Right atrium auricular region (tissue), 2 donors: ENCODE measurements around the gene THSD7A. TPM values are rescaled to one million over a fixed set of nuclear protein-coding genes. Genes with fewer than 3 reads are reported as not detected.
"Not testable (repeated sequence)": the region's sequence is repeated elsewhere in the genome, so short reads cannot be mapped to it uniquely, and the experiment has no call there.

Experiments used
- DNase-seq: peaks from one replicate; pipeline ENCODE4 v3.0.0-alpha.2; 2019; ENCODE audit warnings: low spot score
- H3K27ac ChIP-seq, 2 donors: fragments of 200-600 bp; sonication (generic); 1 replicate in 1 of 2; 2 replicates in 1 of 2; pipeline ENCODE4 v1.5.1; 2016 to 2019
- H3K27me3 ChIP-seq, 2 donors: fragments of 200-600 bp; sonication (generic); one replicate each; pipeline versions ENCODE4 v1.5.1 to v1.6.0; 2017 to 2019
- H3K36me3 ChIP-seq: fragments of 200-600 bp; sonication (generic); one replicate; pipeline ENCODE4 v1.5.1; 2016
- H3K4me1 ChIP-seq, 2 donors: fragments of 200-600 bp; sonication (generic); one replicate each; pipeline versions ENCODE4 v1.5.1 to v1.6.0; 2017 to 2019
- H3K4me3 ChIP-seq, 2 donors: fragments of 200-600 bp; sonication (generic); 1 replicate in 1 of 2; 2 replicates in 1 of 2; pipeline ENCODE4 v1.5.1; 2017 to 2019; ENCODE audit warnings: mild to moderate bottlenecking in 1 of 2, moderate library complexity in 1 of 2
- H3K9me3 ChIP-seq, 2 donors: fragments of 200-600 bp; sonication (generic); one replicate each; pipeline ENCODE4 v1.5.1; 2019
- total RNA-seq, 2 donors: library from RNA; depleted of rRNA; stranded (reverse); fragments of >200 nt; gene quantifications; one replicate each; pipeline ENCODE4 v1.1.0, GENCODE V29; 2016
- TF ChIP-seq, protein P1 (sequence below), 2 donors: fragments of 200-600 bp; sonication (generic); IDR thresholded peaks; one replicate each; pipeline ENCODE4 v1.5.1; 2019; ENCODE audit warnings: antibody characterized with exemption in 2 of 2

Gene THSD7A
- total RNA-seq, 2 donors from 2014 or later = 0.85 to 2.9 TPM

DNA sequence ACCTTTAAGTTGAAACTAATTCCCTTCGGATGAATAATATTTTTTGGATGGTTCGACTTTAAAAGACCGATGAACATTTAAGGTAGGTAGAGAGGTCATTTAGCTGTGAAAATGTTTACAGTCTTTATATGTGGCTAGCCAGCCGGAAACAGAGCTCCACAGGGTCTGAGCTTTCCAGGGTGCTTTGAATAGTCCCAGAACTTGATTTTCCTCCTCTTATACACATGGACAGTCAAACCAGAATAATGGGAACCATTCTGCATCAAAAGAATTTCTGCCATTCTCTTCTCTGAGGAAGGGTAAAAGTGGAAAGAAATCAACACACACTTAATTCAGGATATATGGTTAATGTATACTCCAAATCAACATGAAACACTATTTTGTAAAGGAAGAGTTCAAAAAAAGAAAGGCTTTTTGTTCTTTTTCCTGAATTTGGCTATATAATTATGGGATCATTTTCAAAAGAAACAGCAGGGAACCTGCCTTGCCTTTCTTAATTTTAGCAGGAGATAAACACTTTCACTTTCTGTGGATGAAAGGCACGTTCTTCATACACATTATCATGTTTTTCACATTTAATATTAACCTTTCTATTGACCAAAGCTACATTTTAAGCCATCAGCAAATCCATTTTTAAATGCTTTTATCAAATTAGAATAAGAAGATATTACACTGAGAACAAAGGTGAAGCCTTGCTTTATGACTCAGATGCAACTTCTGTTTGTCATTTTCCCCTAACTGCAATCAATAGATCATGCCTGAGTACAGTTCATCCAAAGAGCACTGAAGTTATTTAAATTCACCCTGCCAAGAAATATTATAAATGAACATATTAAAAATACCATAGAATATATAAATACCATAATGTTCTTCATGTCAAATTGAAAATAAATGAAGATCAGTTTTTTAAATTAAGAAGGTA is 307.3 kb downstream of the THSD7A start:
- Histone ChIP-seq H3K27me3 (no peaks in the 10 kb centered on the region), H3K9me3 (no peaks in the 10 kb centered on the region), H3K36me3 (no peaks in the 10 kb centered on the region), H3K4me1 (no peaks in the 10 kb centered on the region), H3K4me3 (no peak overlapping the region), H3K27ac (no peak overlapping the region)
- TF ChIP-seq, protein P1, sequence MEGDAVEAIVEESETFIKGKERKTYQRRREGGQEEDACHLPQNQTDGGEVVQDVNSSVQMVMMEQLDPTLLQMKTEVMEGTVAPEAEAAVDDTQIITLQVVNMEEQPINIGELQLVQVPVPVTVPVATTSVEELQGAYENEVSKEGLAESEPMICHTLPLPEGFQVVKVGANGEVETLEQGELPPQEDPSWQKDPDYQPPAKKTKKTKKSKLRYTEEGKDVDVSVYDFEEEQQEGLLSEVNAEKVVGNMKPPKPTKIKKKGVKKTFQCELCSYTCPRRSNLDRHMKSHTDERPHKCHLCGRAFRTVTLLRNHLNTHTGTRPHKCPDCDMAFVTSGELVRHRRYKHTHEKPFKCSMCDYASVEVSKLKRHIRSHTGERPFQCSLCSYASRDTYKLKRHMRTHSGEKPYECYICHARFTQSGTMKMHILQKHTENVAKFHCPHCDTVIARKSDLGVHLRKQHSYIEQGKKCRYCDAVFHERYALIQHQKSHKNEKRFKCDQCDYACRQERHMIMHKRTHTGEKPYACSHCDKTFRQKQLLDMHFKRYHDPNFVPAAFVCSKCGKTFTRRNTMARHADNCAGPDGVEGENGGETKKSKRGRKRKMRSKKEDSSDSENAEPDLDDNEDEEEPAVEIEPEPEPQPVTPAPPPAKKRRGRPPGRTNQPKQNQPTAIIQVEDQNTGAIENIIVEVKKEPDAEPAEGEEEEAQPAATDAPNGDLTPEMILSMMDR (IDR thresholded peaks at IDR 0.05) = no peak
- DNase-seq = no peak

DNA sequence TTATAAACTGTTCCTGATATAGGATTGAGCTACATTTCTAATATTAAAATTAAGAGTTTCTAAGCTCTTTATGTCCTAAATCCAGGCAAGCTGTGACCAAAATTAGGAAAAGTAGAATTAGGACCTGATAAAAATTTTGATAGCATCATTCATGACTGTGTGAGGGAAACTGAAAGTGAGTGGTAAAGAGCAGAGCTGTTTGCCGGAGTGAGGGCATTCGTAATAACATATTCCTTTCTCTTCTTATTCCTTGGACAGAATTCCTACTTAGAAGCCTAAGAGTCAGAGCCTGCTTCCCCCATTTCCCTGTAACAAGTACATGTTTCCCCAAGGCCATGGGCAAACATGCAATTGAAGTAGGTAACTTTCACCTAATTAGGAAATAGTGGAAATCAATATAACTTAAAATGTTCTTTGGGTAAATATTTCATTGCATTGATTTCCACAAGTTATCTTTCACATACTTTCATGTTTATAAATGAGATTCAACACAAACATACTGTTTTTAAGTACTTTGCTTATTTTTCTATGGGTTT is 310.0 kb downstream of the THSD7A start:
- H3K27ac ChIP-seq, H3K4me3 ChIP-seq, H3K36me3 ChIP-seq, H3K4me1 ChIP-seq, H3K9me3 ChIP-seq, DNase-seq, H3K27me3 ChIP-seq: not testable (repeated sequence)

DNA sequence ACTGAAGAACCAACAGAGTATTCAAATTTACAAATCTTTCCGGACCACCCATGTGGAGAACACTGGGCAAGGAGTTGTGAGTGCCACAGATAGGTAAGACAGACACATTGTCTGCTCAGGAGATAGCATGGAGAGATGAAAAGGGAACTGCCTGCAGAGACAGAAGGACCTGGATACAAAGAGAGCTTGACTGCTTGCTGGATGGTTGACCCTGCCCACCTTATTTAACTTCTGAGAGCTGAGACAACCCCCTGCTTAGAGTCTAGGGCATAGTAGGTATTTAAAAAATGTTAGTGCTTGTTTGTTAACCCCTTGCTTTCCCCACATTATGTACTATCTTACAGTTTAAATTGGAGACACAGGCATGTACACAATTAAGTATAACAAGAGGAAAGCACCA is 314.1 kb downstream of the THSD7A start:
- TF ChIP-seq, protein P1 (IDR thresholded peaks at IDR 0.05) = no peak
- Histone ChIP-seq H3K9me3 (no peaks in the 10 kb centered on the region), H3K4me3 (no peak overlapping the region), H3K4me1 (no peaks in the 10 kb centered on the region), H3K27me3 (no peaks in the 10 kb centered on the region), H3K27ac (no peak overlapping the region), H3K36me3 (no peaks in the 10 kb centered on the region)
- no peak for DNase-seq

DNA sequence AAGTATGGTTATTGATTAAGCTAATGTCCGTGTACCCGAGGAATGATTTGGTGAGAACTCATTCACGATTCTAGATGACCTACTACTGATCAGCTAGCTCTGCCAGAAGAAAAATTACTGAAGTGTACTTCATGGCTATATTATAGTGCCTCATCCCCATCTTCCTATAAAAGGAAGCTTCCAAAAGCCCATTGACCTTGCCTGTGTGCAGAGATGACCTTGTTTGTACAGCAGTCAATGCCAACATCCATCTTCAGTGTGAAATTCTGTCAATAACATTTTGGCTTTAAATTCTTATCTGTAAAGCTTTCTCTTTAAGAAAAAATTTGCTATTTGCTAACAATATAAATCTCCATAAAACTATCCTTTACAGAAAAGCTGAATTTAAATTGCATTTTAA is 315.7 kb downstream of the THSD7A start:
- no peak for DNase-seq
- no peak overlapping the region for H3K4me3 ChIP-seq
- H3K27me3 ChIP-seq = no peaks in the 10 kb centered on the region
- no peak overlapping the region for H3K27ac ChIP-seq
- TF ChIP-seq, protein P1 (IDR thresholded peaks at IDR 0.05) = no peak
- H3K9me3 ChIP-seq = no peaks in the 10 kb centered on the region
- no peaks in the 10 kb centered on the region for H3K36me3 ChIP-seq
- no peaks in the 10 kb centered on the region for H3K4me1 ChIP-seq

DNA sequence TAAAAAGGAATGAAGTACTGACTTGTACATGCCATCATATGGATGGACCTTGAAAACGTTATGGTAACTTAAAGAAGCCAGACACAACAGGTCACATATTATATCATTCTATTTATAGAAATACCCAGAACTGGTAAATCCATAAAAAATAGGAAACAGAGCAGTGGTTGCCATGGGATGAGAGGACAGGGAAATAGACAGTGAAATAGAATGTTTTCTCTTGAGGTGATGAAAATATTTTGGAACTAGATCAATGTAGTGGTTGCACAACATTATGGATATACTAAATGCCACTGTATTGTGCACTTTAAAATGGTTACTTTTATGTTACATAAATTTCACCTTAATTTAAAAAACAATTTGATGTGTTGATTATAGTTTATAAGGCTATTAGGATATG is 318.5 kb downstream of the THSD7A start:
- Histone ChIP-seq H3K27me3 (no peaks in the 10 kb centered on the region), H3K4me1 (no peaks in the 10 kb centered on the region), H3K27ac (no peak overlapping the region), H3K36me3 (no peaks in the 10 kb centered on the region), H3K4me3 (no peak overlapping the region), H3K9me3 (no peaks in the 10 kb centered on the region)
- TF ChIP-seq, protein P1 (IDR thresholded peaks at IDR 0.05) = no peak
- DNase-seq = no peak

DNA sequence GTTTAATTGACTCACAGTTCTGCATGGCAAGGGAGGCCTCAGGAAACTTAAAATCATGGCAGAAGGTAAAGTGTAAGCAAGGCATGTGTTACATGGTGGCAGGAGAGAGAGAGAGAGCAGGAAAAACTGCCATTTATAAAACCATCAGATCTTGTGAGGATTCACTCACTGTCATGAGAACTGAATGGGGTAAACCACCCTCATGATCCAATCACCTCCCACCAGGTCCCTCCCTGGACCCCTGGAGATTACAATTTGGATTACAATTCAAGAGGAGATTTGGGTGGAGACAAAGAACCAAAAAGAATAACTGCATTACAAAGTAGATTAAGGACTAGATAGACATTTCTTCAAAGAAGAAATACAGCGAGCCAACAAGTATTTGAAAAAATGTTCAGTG is 324.1 kb downstream of the THSD7A start:
- TF ChIP-seq, protein P1 (IDR thresholded peaks at IDR 0.05) = no peak
- H3K4me1 ChIP-seq = no peaks in the 10 kb centered on the region
- H3K36me3 ChIP-seq = no peaks in the 10 kb centered on the region
- DNase-seq = no peak
- no peaks in the 10 kb centered on the region for H3K27me3 ChIP-seq
- peaks cover 0 to 5% of the 10 kb centered on the region in 2 donors for H3K9me3 ChIP-seq
- H3K4me3 ChIP-seq = no peak overlapping the region
- H3K27ac ChIP-seq = no peak overlapping the region
